UCSD-AML1 (cell line): ENCODE results near the gene CPXM1.
"Not testable (repeated sequence)": the region's sequence is repeated elsewhere in the genome, so short reads cannot be mapped to it uniquely, and the experiment has no call there.

Experiments used
- DNase-seq: peaks from one replicate; lab custom pipeline; 2025; ENCODE audit not compliant: unreplicated experiment; lab: John Stamatoyannopoulos, UW

The CPXM1 gene

DNA sequence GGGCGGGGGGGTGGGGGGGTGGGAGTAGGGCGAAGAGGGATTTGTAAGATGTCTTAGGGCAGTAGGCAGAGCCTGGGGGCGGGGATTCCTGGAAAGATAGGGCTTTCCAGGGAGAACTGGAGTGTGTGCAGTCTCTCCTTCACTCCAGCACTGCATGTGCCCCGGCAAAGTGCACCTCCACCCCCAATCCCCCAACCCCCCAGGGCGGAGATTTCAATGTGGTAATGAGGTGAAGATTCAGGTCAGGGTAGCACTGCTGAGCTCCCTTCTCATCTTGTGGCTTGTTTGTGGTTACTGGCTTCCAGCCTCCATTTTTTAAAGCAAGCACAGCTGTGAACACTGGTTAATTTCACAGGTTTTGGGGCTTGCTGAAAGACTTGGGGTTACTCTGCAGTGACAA lies 21.6 kb upstream of the CPXM1 start:
- no peak for DNase-seq

DNA sequence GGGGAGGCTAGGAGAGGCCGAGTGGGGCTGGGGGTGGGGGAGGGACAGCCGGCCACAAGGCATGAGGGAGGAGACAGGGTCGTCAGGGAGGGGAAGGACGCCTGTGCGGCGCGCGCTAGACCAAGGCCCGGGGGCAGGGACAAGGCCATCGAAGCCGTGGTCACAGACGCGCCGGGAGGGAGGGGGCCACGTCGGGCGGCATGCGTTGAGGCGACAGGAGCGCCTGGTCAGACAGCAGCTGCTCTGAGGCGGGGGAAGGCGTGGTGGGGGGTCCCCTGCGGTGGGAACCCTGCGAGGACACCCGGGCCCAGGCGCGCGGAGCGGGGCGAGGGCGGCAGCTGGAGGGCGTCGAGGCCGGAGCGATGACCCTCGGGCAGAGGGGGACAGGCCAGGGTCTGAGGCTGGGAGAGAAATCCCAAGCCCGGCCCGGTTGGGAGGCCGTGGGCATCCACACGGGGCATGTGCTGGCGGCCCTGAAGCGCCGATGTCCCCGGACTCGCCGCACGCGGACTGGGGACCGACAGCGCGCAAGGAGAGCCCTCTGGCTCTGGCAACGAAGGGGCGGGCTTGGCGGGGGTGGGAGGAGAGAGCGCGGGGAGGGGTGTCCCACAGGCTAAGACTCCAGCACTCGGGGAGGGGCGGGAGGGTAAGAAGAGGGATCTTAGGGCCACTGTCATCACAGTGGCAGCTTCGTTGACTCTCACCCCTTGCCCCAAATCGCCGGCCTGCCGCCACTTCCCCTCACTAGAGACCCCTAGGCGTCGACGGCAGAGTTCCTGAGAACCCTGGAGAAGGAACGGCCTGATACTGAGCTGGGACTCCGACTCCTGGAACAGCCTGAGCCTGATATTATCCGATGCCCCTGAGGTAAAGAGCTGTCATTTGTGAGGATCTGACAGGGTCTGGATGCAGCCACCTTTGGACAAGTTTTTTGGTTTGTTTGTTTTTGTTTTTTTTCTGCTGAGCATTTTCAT lies 20.8 kb upstream of the CPXM1 start:
- no peak for DNase-seq

DNA sequence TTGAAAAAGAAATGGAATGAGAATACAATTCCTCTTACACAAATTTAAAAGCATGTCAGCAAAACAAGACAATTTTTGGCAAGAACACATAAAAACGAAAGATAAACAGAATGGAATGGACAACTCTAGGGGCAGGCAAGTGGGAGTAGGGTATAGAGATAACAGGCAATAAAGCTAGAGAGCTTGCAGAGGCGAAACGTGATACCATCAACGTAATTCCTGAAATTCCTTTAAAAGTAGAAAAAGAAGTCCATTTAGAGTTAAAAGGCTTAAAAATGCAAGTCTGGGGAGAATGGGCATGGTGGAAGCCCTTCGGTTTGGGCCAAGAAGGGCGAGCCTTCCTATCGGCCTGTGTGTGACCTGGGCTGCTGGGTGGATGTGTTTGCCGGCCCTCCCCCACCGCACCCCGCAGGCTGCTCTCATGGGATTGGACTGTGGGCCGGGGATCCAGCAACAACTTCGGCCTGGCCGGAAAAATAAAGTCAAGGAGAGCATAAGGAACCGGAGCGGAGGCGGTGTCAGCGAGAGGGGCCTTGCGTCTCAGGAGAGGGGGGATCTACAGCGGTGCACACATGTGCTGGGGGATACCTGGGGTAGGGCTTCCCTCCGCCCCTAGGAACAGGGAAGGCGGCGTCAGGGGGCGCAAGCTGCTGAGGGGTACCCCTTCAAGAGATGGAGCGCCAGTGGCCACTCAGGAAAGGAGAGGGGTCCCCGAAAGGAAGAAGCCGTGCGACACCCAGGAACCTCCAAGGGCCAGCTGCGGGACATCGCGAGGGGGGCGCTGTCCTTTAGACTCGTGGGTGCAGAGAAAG lies 19.9 kb upstream of the CPXM1 start:
- no peak for DNase-seq

DNA sequence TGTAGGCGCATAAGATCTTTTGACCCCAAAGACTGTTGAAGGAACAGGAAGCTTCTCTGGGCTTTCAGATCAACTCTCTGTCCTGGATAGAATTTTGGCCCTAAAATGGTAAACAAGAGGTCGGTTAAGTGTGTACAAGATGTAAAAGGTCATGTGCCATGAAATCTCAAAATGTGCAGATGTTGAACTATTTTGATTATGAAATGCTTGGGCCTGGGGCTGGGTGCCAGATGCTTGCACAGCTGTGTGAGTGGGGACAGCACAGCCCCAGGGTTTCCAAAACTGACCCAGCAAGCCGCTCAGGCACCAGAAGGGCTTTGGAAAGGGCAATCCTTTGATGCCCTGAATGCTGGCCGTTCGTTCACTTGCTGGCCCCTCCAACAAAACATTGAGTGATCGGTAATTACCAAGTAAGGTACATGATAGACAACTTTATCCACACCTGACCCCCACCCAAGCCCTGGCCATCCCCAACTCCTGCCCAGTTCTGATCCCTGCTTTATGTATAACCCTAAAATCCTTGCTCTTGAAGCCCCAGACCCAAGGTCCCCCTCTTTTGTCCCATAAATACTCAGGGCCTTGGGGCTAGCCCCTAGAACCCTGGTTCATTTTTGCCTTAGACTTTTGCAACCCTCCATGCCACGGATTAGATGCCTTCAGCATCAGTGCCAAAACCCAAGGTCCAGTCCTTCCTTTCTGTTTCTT lies 17.6 kb upstream of the CPXM1 start:
- DNase-seq = no peak

DNA sequence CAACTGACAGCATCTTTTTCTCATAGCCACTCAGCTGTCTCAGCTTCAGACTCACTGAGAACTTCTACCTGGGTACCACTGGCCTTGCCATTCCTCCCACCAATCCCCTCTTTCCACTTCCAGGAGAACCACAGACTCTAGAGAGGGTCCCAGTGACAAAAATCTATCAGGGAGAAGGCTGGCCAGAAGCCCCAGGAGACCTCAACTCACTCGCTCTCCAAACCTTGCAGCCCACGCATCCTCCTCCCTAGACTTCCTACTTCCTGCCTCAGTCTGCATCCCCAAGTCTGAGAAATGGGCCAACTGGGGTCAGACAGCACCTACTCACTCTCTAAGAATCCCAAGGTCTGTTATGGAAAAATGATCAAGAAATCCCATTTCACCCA lies 16.9 kb upstream of the CPXM1 start:
- no peak for DNase-seq

DNA sequence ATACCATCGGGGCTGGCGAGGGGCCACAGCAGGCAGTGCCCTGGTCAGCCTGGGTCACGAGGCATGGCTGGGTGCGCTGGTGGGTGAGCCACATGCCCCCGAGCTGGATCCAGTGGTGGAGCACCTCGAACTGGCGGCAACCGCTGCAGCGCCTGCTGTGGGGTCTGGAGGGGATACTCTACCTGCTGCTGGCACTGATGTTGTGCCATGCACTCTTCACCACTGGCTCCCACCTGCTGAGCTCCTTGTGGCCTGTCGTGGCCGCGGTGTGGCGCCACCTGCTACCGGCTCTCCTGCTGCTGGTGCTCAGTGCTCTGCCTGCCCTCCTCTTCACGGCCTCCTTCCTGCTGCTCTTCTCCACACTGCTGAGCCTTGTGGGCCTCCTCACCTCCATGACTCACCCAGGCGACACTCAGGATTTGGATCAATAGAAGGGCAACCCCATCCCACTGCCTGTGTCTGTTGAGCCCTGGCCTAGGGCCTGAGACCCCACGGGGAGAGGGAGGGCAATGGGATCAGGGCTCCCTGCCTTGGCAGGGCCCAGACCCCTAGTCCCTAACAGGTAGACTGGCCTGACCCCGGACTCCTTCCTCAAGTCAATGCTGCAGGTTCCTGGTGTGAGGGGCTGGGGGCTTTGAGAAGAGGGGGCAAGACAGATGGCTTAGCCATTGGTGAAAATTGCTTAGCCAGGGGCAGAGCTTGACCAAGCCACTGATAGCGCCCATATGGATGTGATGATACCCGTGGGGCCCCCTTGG lies 16.3 kb upstream of the CPXM1 start:
- DNase-seq = no peak

DNA sequence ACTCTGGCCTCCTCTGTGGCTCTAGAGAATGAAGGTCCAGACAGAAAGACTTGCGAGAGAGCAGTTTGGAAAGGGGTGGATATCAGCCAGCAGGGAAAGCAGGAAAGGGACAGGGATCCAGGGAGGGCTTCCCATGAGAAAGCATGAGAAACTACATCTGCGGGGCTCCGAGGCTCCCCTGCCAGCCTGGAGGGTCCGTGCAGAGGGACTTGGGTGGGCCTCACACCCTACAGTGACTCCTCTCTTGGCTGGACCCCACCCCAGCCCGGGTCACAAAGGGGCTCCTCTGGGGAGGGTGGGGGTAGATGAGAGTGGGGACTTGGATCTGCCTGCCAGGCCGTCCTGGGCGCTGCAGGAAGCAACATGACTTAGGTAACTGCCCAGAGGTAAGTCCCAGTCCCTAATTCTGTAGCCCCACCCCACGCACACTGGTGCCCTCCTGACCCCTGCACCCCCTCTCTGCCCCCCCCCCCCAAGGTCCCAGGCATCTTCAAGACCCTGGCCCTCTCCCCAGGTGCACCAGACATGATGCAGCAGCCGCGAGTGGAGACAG lies 15.7 kb upstream of the CPXM1 start, which contains the start of gene TMEM239:
TSS of gene TMEM239 (plus strand) at position 335 of the 553 bp plus-strand sequence. CDS start at position 526, 191 bp downstream.
- DNase-seq = no peak

DNA sequence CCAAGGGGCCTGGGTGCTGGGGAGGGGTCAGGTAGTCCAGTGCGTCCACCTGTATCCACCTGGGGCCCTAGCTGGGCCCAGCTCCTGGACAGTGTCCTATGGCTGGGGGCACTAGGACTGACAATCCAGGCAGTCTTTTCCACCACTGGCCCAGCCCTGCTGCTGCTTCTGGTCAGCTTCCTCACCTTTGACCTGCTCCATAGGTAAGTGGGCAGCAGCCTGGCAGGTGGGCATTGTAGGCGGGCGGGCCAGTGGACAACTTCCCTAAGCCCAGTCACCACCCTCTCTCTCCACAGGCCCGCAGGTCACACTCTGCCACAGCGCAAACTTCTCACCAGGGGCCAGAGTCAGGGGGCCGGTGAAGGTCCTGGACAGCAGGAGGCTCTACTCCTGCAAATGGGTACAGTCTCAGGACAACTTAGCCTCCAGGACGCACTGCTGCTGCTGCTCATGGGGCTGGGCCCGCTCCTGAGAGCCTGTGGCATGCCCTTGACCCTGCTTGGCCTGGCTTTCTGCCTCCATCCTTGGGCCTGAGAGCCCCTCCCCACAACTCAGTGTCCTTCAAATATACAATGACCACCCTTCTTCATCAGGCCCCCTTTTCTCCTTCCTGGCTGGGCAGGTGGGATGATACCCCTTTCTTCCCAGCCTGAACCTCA lies 14.9 kb upstream of the CPXM1 start:
- DNase-seq = no peak

DNA sequence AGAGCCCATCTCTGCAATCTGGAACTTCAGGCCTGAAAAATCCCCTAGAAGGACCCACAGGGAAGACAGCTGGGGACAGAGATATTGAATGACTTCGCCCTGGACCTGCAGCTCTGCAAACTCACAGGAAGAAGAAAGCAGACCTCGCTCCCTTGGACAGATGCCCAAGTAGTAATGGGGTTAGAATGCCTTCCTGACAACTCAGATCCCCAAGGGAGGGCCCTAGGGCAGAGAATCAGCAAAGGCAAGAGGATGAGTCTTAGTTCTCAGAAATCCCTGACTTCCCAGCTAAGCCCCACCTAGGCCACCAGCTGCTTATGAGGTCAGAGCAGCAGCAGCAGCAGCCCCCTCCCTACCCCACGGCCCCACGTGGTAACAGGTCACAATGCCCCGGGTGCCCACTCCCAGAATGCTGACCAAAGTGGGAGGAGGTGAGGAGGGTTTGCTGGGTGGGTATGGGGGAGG lies 14.2 kb upstream of the CPXM1 start, which contains the start of gene C20orf141:
TSS of gene C20orf141 (plus strand) at position 401 of the 465 bp plus-strand sequence. CDS start 198 bp downstream, outside the sequence.
- DNase-seq = no peak

DNA sequence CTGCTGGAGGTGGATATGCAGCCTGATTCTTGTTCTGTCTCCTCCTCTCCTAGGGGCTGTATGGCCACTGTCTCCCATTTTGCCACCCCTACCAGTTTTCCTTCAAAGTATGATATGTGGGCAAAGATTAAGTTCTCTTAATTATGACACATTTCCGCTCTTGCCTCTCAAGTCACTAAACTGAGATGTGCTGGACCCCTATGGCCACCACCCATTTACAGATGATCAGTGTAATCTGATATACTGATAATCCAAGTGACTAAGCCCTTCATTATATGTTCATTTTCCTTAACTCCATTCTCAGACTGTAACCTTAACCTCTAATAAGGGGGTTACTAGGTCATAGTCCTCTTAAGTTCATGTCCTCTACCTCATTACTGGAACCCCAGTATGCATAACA lies 13.6 kb upstream of the CPXM1 start:
- no peak for DNase-seq

DNA sequence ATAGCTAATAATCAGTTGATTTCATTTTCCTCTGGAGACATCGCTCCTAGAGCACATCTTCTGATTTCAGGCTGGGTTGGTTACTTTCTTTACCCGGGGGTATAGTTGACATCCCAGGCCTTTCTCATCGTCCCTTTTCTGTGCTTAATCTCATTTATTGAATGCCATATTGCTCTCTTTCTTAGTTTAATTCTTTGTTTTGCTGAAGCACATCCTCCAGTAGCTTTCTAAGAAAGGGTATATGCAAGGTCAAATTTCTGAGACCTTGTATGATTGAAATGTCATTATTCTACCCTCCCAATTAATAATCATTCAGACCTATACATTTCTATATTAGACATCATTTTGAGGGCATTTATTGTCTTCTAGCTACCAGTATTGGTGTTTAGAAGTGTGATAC lies 11.8 kb upstream of the CPXM1 start:
- no peak for DNase-seq

DNA sequence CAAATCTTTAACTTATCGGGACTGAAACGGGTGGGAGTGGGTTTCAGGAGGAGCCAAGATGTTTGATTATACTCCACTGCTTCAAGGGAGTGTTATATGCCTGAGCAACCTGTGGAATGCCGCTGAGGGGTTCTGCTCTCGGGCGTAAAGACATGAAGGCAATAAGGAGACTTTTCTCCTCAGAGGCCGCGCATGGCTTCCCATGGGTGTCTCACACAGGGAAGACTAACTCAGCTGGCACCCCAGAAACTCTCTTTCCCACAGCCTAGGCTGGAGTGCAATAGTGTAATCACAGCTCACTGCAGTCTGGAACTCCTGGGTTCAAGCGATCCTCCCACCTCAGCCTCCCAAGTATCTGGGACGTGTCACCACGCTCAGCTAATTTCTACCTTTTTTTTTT lies 9.3 kb upstream of the CPXM1 start:
- DNase-seq = no peak

DNA sequence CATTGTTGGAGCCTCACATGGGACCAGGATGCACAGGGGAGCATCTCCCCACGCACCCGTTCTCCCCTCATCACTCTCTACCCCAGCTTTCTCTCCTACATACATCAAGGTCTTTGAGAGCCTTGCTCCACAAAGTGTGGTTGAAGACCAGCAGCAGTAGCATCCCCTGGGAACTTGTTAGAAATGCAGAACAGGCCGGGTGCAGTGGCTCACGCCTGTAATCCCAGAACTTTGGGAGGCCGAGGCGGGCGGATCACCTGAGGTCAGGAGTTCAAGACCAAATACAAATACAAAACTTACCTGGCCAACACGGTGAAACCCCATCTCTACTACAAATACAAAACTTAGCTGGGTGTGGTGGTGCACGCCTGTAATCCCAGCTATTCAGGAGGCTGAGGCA lies 7.5 kb upstream of the CPXM1 start:
- not testable (repeated sequence) for DNase-seq

DNA sequence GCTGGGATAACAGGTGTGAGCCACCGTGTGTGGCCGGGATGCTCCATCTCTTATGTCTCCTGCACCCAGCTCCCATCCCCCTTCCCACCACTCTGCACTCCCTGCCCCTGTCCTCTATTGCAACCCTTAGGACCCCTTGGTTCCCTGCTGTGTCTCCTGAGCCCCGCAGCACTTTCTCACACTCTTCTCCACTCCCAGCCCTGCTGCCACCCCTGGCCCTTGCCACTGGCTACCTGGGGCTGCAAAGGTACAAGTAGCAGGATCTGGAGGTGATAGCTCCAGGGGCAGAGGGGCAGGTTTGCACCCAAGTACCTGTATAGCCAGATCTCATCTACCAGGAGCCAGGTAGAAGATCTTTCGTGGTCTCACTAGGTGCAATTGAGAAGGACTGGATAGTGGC lies 6.6 kb upstream of the CPXM1 start:
- no peak for DNase-seq

DNA sequence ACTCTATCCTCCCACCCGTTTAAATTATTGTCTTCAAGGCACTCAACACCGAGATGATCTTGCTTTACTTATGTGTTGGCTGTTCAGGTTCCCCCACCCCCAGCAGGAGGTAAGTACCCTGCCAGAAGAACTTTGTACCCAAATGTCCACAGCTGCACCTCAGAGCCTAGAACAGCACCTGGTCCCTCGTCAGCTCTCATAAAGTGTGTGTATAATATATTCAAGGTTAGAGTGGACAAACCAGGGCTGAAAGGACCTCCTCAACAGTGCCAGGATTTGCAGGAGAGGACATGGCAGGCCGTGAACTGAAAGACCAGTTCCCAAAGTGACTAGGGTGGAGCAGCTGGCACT lies 5.9 kb upstream of the CPXM1 start:
- no peak for DNase-seq

DNA sequence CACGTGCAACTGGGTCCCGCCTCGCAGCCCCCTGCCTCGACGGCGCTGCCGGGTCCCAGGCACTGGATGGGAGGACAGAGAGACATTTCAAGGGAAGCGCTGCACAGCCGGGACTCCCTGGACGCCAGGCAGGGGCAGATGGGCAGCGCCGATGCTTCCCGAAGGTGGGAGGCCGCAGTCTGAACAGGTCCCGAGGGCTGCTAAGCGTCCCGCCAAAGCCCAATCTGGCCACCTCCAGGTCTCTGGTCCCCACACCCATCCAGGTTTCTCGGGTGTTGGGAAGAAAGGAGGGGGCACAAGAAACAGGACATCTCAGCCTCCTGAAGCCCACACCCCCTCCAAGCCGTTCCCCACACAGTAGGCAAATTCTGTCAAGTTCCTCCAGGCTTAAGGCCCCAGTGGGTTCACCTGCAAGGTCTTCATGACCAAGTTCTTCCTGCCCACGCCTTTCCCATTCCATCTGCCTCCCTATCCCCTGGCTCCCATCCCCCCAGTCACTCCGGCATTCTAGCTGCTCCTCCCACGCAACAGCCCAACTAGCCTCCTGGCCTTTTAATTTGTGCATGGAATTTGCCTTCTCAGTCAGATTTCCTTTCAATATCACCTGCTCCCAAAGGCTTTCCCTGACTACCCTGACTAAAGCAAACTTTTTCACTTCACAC lies 5.4 kb upstream of the CPXM1 start:
- no peak for DNase-seq

DNA sequence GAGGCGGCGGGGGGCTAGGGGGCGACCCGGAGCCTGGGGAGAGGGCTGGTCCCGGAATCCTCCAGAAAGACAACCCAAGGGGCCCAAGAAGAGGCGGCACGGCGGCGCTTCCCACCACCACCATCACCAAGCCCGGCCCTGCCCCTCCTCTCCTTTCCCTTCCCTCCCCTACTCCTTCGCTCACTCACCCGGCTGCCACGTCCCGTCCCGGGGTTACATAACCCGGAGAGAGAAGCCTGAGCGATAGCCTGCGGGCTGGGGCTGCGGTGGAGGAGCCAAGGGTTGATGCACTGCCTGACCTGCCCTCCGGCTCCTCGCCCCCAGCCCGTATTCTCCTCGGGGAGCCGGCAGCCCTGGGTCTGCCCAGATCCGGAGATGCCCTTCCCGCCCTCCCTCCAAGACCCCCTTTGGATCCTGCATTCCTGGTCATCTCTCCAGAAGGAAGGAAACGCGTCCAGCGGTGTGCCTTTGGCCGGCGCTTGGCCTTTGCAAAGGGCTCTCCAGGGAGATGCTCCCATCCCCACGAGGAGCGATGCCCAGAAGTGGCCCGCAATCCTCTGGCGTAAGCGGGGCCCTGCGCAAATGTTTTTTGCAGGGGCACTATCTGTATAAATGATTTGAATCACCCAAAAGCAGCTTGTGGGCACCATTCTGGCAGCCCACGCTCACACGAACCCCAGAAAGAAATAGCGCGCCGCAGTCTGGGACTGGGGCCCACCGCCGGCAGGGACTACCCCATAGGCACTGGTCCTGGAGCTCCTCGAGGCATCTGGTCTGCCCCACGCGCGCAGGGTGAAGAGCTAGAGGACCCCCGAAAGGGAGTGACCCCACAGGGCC lies 4.6 kb upstream of the CPXM1 start:
- no peak for DNase-seq
